HG03457 (cell line): Measurements from ENCODE around the gene ALG14.
"Not testable (repeated sequence)": the region's sequence is repeated elsewhere in the genome, so short reads cannot be mapped to it uniquely, and the experiment has no call there.

Source experiments
- ATAC-seq: cut with Tn5 transposase; IDR thresholded peaks from one replicate; pipeline ENCODE4 v1.9.1; 2021; ENCODE audit warnings: moderate number of reproducible peaks; ENCODE audit not compliant: unreplicated experiment

The ALG14 gene

GRCh38 chr1:95088303-95088702, 15.6 kb upstream of the ALG14 start:
- ATAC-seq = no peak

GRCh38 chr1:95086949-95087533, 14.3 kb upstream of the ALG14 start:
- no peak for ATAC-seq

GRCh38 chr1:95085376-95085775, 12.6 kb upstream of the ALG14 start:
- ATAC-seq = no peak

GRCh38 chr1:95084317-95085176, 11.8 kb upstream of the ALG14 start:
- peak; percentile 63 for ATAC-seq

GRCh38 chr1:95080879-95081278, 8.1 kb upstream of the ALG14 start:
- ATAC-seq = no peak

GRCh38 chr1:95080446-95080845, 7.7 kb upstream of the ALG14 start:
- no peak for ATAC-seq

- no peak for ATAC-seq
Measured at GRCh38 chr1:95076034-95076433, 3.3 kb upstream of the ALG14 start.

GRCh38 chr1:95073446-95073845, 695 bp upstream of the ALG14 start:
- ATAC-seq = no peak

- ATAC-seq = no peak
Measured at GRCh38 chr1:95072117-95072516, 634 bp downstream of the ALG14 start.

- no peak for ATAC-seq
Measured at GRCh38 chr1:95071539-95071938, 1.2 kb downstream of the ALG14 start.

GRCh38 chr1:95069710-95070093, 3.0 kb downstream of the ALG14 start:
- no peak for ATAC-seq

GRCh38 chr1:95068956-95069709, 3.6 kb downstream of the ALG14 start:
- ATAC-seq = no peak

GRCh38 chr1:95067568-95067967, 5.2 kb downstream of the ALG14 start:
- no peak for ATAC-seq

GRCh38 chr1:95067062-95067461, 5.7 kb downstream of the ALG14 start:
- no peak for ATAC-seq

GRCh38 chr1:95061445-95062006, 11.2 kb downstream of the ALG14 start:
- ATAC-seq = no peak

- no peak for ATAC-seq
Measured at GRCh38 chr1:95058974-95059373, 13.8 kb downstream of the ALG14 start.

GRCh38 chr1:95057351-95057750, 15.4 kb downstream of the ALG14 start:
- no peak for ATAC-seq

- ATAC-seq = no peak
Measured at GRCh38 chr1:95049935-95050334, 22.8 kb downstream of the ALG14 start.

GRCh38 chr1:95048317-95048716, 24.4 kb downstream of the ALG14 start:
- no peak for ATAC-seq

- not testable (repeated sequence) for ATAC-seq
Measured at GRCh38 chr1:95047624-95048023, 25.1 kb downstream of the ALG14 start.

GRCh38 chr1:95046359-95046758, 26.4 kb downstream of the ALG14 start:
- ATAC-seq = no peak
